PC-3 (cell line): ENCODE results near the gene NLRP12.

Experiments used
- CTCF ChIP-seq: fragments of 300-600 bp; sonication (generic); conservative IDR thresholded peaks from 2 replicates; pipeline ENCODE4 v1.5.1; 2017; ENCODE audit warnings: antibody characterized with exemption, low read depth, mild to moderate bottlenecking, low read length
- EZH2 ChIP-seq: fragments of 300-600 bp; sonication (generic); IDR thresholded peaks from one replicate; pipeline ENCODE4 v1.6.1; 2017; ENCODE audit warnings: antibody characterized with exemption, mild to moderate bottlenecking, low read length; ENCODE audit not compliant: unreplicated experiment

- no peak for TF ChIP-seq CTCF
- no peak for TF ChIP-seq EZH2
Observed at GRCh38 chr19:53810187-53810546, 13.9 kb downstream of the NLRP12 start.
